ENCODE results near the gene CCDC28A.
A peak's percentile ranks its signal among the peaks of the same experiment; 100 is the strongest.

Gene CCDC28A

GRCh38 chr6:138734585-138734984, 39.0 kb upstream of the CCDC28A start:
- ChIA-PET CTCF (interaction anchor here (1.1 to 1.9 kb wide), 2 partner anchors 9 to 11 kb away, joined by 3 to 5 read pairs; no protein-coding TSS in a partner anchor), POLR2A (no interaction called here)
- no peak for DNase-seq (ENCODE audit: extremely low spot score)
- no peak for TF ChIP-seq CTCF (IDR thresholded peaks at IDR 0.05; ENCODE audit: control extremely low read depth, extremely low read depth, low read depth, missing control alignments)

- CTCF ChIA-PET = no interaction called here
Observed at GRCh38 chr6:138736640-138737039, 36.9 kb upstream of the CCDC28A start.

GRCh38 chr6:138752017-138752416, 21.6 kb upstream of the CCDC28A start:
- POLR2A ChIA-PET = no interaction called here
- DNase-seq (ENCODE audit: extremely low spot score) = no peak
- no peak for TF ChIP-seq CTCF (IDR thresholded peaks at IDR 0.05; ENCODE audit: control extremely low read depth, extremely low read depth, low read depth, missing control alignments)
- CTCF ChIA-PET = interaction anchor here (1.8 to 5.3 kb wide), 2 partner anchors 13 to 163 kb away, joined by 5 to 32 read pairs; no protein-coding TSS in a partner anchor

More at GRCh38 chr6:138736640-138737039, 36.9 kb upstream of the CCDC28A start:
- POLR2A ChIA-PET = no interaction called here
- DNase-seq (ENCODE audit: extremely low spot score) = no peak
- TF ChIP-seq CTCF (IDR thresholded peaks at IDR 0.05; ENCODE audit: control extremely low read depth, extremely low read depth, low read depth, missing control alignments) = no peak

- CTCF ChIA-PET = interaction anchor here (1.0 kb wide), 1 partner anchor 9 kb away, joined by 4 read pairs; no protein-coding TSS in a partner anchor
- DNase-seq (ENCODE audit: extremely low spot score) = no peak
- POLR2A ChIA-PET = no interaction called here
- no peak for TF ChIP-seq CTCF (IDR thresholded peaks at IDR 0.05; ENCODE audit: control extremely low read depth, extremely low read depth, low read depth, missing control alignments)
Observed at GRCh38 chr6:138757136-138757535, 16.4 kb upstream of the CCDC28A start.

GRCh38 chr6:138765896-138766655, 7.5 kb upstream of the CCDC28A start:
- peak; percentile 43 for DNase-seq (ENCODE audit: extremely low spot score)
- CTCF ChIA-PET = interaction anchor here (0.7 to 14.4 kb wide), 16 partner anchors 8 to 650 kb away, joined by 3 to 264 read pairs (median 4); no protein-coding TSS in a partner anchor
- TF ChIP-seq CTCF (IDR thresholded peaks at IDR 0.05; ENCODE audit: control extremely low read depth, extremely low read depth, low read depth, missing control alignments) = peak; percentile 60
- POLR2A ChIA-PET = no interaction called here

GRCh38 chr6:138769102-138769676, 4.4 kb upstream of the CCDC28A start:
- CTCF ChIA-PET = interaction anchor here (1.4 to 14.4 kb wide), 2 partner anchors 77 to 179 kb away, joined by 5 to 264 read pairs; no protein-coding TSS in a partner anchor
- POLR2A ChIA-PET = interaction anchor here (0.7 kb wide), 1 partner anchor 1102 kb away, joined by 3 read pairs; no protein-coding TSS in a partner anchor
- no peak for TF ChIP-seq CTCF (IDR thresholded peaks at IDR 0.05; ENCODE audit: control extremely low read depth, extremely low read depth, low read depth, missing control alignments)
- no peak for DNase-seq (ENCODE audit: extremely low spot score)

Measured in GM10248 (cell line).